GM20000 (cell line): ENCODE data around the gene FBXO28.

Source experiments
- DNase-seq: peaks from one replicate; pipeline ENCODE4 v3.0.0; 2012; ENCODE audit warnings: low spot score
- TF ChIP-seq, protein P1 (sequence below): IDR thresholded peaks from 2 replicates; pipeline ENCODE4 v1.5.1; 2012; ENCODE audit warnings: mild to moderate bottlenecking, control low read depth; ENCODE audit errors: extremely low read depth, missing control alignments

FBXO28 gene

DNA sequence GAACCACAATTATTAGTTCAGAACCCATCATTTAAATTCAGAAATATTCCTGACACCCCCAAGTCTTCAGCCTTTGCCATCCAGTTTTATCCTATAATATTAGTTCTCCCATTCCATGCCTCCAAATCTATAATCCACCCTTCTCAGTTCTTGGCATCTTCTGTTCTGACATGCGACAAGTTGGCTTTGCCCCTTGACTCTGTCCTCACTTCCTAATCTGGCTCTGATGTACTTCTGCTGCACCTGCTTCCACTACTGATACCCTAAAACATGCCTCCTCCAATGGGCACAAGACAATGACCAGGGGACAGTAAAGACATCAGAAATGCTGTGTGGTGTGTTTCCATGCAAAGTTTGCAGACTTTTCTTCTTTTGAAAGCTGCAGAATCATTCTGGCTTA lies 17.1 kb upstream of the FBXO28 start:
- DNase-seq: no peak
- TF ChIP-seq, protein P1, sequence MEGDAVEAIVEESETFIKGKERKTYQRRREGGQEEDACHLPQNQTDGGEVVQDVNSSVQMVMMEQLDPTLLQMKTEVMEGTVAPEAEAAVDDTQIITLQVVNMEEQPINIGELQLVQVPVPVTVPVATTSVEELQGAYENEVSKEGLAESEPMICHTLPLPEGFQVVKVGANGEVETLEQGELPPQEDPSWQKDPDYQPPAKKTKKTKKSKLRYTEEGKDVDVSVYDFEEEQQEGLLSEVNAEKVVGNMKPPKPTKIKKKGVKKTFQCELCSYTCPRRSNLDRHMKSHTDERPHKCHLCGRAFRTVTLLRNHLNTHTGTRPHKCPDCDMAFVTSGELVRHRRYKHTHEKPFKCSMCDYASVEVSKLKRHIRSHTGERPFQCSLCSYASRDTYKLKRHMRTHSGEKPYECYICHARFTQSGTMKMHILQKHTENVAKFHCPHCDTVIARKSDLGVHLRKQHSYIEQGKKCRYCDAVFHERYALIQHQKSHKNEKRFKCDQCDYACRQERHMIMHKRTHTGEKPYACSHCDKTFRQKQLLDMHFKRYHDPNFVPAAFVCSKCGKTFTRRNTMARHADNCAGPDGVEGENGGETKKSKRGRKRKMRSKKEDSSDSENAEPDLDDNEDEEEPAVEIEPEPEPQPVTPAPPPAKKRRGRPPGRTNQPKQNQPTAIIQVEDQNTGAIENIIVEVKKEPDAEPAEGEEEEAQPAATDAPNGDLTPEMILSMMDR: no peak

GRCh38 chr1:224098007-224098406 lies 15.9 kb upstream of the FBXO28 start:
- TF ChIP-seq, protein P1: no peak
- DNase-seq: no peak

DNA sequence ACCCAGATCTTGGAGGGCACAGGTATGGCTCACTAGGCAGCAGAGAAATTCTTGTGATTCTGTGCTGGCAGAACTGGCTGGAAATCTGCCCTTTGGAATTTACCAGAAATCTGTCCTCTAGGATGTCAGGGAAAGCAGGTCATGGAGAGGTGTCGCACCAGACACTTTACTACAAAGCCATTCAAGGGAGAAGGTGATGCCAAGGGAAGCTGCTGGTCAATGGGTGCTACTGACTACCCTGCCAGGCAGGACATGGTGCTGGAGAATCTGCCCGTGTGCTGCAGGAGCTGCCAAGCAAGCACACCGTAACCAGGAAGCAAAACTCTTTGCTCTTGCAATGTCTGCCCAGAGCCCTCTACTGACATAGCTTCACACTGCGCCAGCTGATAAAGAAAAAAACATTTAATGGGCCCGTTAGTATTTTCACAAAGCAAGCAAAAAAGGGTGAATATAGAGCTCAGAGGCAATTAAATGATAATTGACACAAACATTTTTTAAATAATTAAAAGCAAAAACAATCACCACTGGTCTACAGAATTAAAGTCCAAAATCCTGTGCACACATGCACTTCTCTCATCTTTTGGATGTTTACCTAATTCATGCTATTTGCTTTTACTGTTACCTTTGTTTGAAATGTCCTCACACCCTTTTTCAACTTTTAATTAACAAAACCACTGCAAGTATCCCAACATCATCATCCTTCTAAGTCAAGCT lies 7.2 kb upstream of the FBXO28 start:
- peak; percentile 73 for DNase-seq
- TF ChIP-seq, protein P1: peak; percentile 34

DNA sequence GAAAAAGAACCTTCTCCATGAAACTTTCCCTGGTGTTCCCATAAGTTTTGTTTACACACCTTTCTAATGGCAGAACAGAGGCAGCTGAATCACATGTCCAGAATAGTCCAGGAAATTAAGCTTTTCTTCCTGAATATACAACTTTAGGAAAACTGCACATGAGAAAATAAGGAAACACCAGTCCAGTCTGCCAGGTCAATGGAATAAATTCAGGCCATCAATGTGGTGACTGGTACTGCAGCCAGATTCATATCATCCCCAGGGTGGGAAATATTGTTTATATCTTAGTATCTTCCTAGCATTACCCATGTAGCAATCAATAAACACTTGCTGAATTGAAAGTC lies 6.7 kb upstream of the FBXO28 start:
- TF ChIP-seq, protein P1: no peak
- DNase-seq: no peak

- no peak for DNase-seq
- TF ChIP-seq, protein P1: no peak
Measured at GRCh38 chr1:224108991-224109390, 4.9 kb upstream of the FBXO28 start.

GRCh38 chr1:224109981-224110380 lies 3.9 kb upstream of the FBXO28 start:
- TF ChIP-seq, protein P1: no peak
- no peak for DNase-seq

DNA sequence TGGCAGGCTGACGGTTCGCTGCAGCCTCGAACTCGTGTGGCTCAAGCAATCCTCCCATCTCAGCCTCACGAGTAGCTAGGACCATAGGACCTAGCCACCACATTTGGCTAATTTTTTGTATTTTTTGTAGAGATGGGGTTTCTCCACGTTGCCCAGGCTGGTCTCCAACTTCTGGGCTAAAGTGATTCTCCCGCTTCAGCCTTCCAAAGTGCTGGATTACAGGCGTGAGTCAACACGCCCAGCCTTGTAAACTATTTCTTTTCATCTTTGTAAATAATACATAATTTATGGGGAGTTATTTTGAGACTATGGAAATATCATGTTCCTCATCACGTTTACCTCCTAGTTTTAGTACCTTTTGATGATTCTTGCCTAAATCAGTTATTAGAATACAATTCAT lies 906 bp upstream of the FBXO28 start:
- no peak for DNase-seq
- TF ChIP-seq, protein P1: no peak
